H9 (cell line): ENCODE results near the gene SLC38A9. TPM values are rescaled to one million over a fixed set of nuclear protein-coding genes. Genes with fewer than 3 reads are reported as not detected.
A peak's percentile ranks its signal among the peaks of the same experiment; 100 is the strongest.

Experiments
- DNase-seq: peaks from one replicate; pipeline ENCODE4 v3.0.0-alpha.2; 2017
- H2AFZ ChIP-seq: one replicate; pipeline ENCODE4 v1.6.1; 2013; ENCODE audit warnings: mild to moderate bottlenecking, low read length, control low read depth, moderate library complexity
- H2AK5ac ChIP-seq: 2 replicates; pipeline ENCODE4 v1.6.1; 2013; ENCODE audit warnings: low read length, control low read depth, mixed read lengths; ENCODE audit not compliant: insufficient read length
- H2BK120ac ChIP-seq: one replicate; pipeline ENCODE4 v1.6.1; 2013; ENCODE audit warnings: low read depth, mild to moderate bottlenecking, low read length, control low read depth, inconsistent platforms; ENCODE audit not compliant: poor library complexity, severe bottlenecking
- H2BK12ac ChIP-seq: 2 replicates; pipeline ENCODE4 v1.6.1; 2013; ENCODE audit warnings: low read length, control low read depth, mixed read lengths, low read depth; ENCODE audit not compliant: insufficient read length
- H2BK15ac ChIP-seq: 2 replicates; pipeline ENCODE4 v1.6.1; 2013; ENCODE audit warnings: low read depth, low read length, control low read depth
- H2BK20ac ChIP-seq: one replicate; pipeline ENCODE4 v1.6.1; 2013; ENCODE audit warnings: low read depth, mild to moderate bottlenecking, low read length, control low read depth, inconsistent platforms; ENCODE audit not compliant: poor library complexity, severe bottlenecking
- H2BK5ac ChIP-seq: 2 replicates; pipeline ENCODE4 v1.6.1; 2013; ENCODE audit warnings: low read length, control low read depth, mixed read lengths; ENCODE audit not compliant: insufficient read length
- H3K14ac ChIP-seq: 2 replicates; pipeline ENCODE4 v1.6.1; 2013; ENCODE audit warnings: low read length, control low read depth; ENCODE audit not compliant: insufficient read depth
- H3K18ac ChIP-seq: 2 replicates; pipeline ENCODE4 v1.6.1; 2013; ENCODE audit warnings: low read depth, mild to moderate bottlenecking, mixed read lengths, low read length, control low read depth; ENCODE audit not compliant: insufficient read length
- H3K23ac ChIP-seq: 2 replicates; pipeline ENCODE4 v1.6.1; 2013; ENCODE audit warnings: low read length, control low read depth, mixed read lengths, low read depth; ENCODE audit not compliant: insufficient read length
- H3K23me2 ChIP-seq: 2 replicates; pipeline ENCODE4 v1.6.1; 2013; ENCODE audit warnings: low read depth, mild to moderate bottlenecking, mixed read lengths, low read length, control low read depth; ENCODE audit not compliant: insufficient read length, poor library complexity, severe bottlenecking
- H3K27ac ChIP-seq: 2 replicates; pipeline ENCODE4 v1.5.1; 2013; ENCODE audit warnings: low read length, control low read depth, mixed read lengths, low read depth; ENCODE audit not compliant: insufficient read length
- H3K27me3 ChIP-seq: 2 replicates; pipeline ENCODE4 v1.6.1; 2013; ENCODE audit warnings: low read length, control low read depth, inconsistent platforms; ENCODE audit not compliant: insufficient read depth
- H3K4ac ChIP-seq: 2 replicates; pipeline ENCODE4 v1.6.1; 2013; ENCODE audit warnings: low read depth, mild to moderate bottlenecking, control low read depth, inconsistent platforms, low read length, moderate library complexity
- H3K4me1 ChIP-seq: 2 replicates; pipeline ENCODE4 v1.6.1; 2013; ENCODE audit warnings: low read length, control low read depth, inconsistent platforms; ENCODE audit not compliant: insufficient read depth
- H3K4me2 ChIP-seq: 2 replicates; pipeline ENCODE4 v1.6.1; 2013; ENCODE audit warnings: low read length, control low read depth, mixed read lengths; ENCODE audit not compliant: insufficient read length, insufficient read depth
- H3K56ac ChIP-seq: 2 replicates; pipeline ENCODE4 v1.6.1; 2013; ENCODE audit warnings: low read depth, mild to moderate bottlenecking, mixed read lengths, low read length, control low read depth; ENCODE audit not compliant: insufficient read length
- H3K79me1 ChIP-seq: 2 replicates; pipeline ENCODE4 v1.6.1; 2013; ENCODE audit warnings: low read depth, mild to moderate bottlenecking, moderate library complexity, low read length, control low read depth, inconsistent platforms; ENCODE audit not compliant: insufficient read depth, poor library complexity, severe bottlenecking
- H3K79me2 ChIP-seq: 2 replicates; pipeline ENCODE4 v1.6.1; 2013; ENCODE audit warnings: low read length, control low read depth, inconsistent platforms; ENCODE audit not compliant: insufficient read depth
- H3K9ac ChIP-seq: 2 replicates; pipeline ENCODE4 v1.6.1; 2013; ENCODE audit warnings: low read length, control low read depth, mixed read lengths; ENCODE audit not compliant: insufficient read length; ENCODE audit errors: extremely low read depth
- H3K9me3 ChIP-seq: one replicate; pipeline ENCODE4 v1.6.1; 2013; ENCODE audit warnings: low read depth, low read length, inconsistent platforms; ENCODE audit not compliant: control insufficient read depth
- H3T11ph ChIP-seq: one replicate; pipeline ENCODE4 v1.6.1; 2013; ENCODE audit warnings: mild to moderate bottlenecking, low read length, control low read depth, inconsistent platforms
- H4K20me1 ChIP-seq: one replicate; pipeline ENCODE4 v1.6.1; 2013; ENCODE audit not compliant: control insufficient read depth, insufficient read length, insufficient read depth
- H4K5ac ChIP-seq: 2 replicates; pipeline ENCODE4 v1.6.1; 2013; ENCODE audit warnings: low read depth, mild to moderate bottlenecking, mixed read lengths, low read length, control low read depth; ENCODE audit not compliant: insufficient read length
- H4K8ac ChIP-seq: replicated peaks from 2 replicates; pipeline ENCODE4 v1.6.1; 2013; ENCODE audit warnings: low read length, control low read depth, mixed read lengths, low read depth; ENCODE audit not compliant: insufficient read length
- H4K91ac ChIP-seq: 2 replicates; pipeline ENCODE4 v1.6.1; 2013; ENCODE audit warnings: low read depth, mild to moderate bottlenecking, moderate library complexity, mixed read lengths, low read length, control low read depth; ENCODE audit not compliant: insufficient read length
- H3K27ac Mint-ChIP-seq, 3 experiments: 2 replicates in 2 of 3; 3 replicates in 1 of 3; pipeline ENCODE4 v1.8.0; 2020 to 2021; ENCODE audit warnings: mixed read lengths in 3 of 3, mild to moderate bottlenecking in 1 of 3, moderate library complexity in 1 of 3
- H3K27me3 Mint-ChIP-seq: 2 replicates; pipeline ENCODE4 v1.8.0; 2021; ENCODE audit warnings: low read depth, mild to moderate bottlenecking, moderate library complexity, mixed read lengths
- H3K36me3 Mint-ChIP-seq, 3 experiments: 2 replicates in 2 of 3; 3 replicates in 1 of 3; pipeline ENCODE4 v1.8.0; 2020 to 2021; ENCODE audit warnings: low read depth in 3 of 3, mixed read lengths in 3 of 3; ENCODE audit not compliant: insufficient read depth in 1 of 3
- H3K4me1 Mint-ChIP-seq, 2 experiments: 2 replicates each; pipeline ENCODE4 v1.8.0; 2020; ENCODE audit warnings: mixed read lengths in 2 of 2
- H3K4me3 Mint-ChIP-seq, 2 experiments: 2 replicates in 1 of 2; 3 replicates in 1 of 2; pipeline ENCODE4 v1.8.0; 2020 to 2021; ENCODE audit warnings: mild to moderate bottlenecking in 2 of 2, mixed read lengths in 2 of 2, moderate library complexity in 1 of 2
- H3K9me3 Mint-ChIP-seq, 2 experiments: 2 replicates in 1 of 2; 3 replicates in 1 of 2; pipeline ENCODE4 v1.8.0; 2020; ENCODE audit warnings: mild to moderate bottlenecking in 2 of 2, mixed read lengths in 2 of 2, moderate library complexity in 1 of 2
- CTCF ChIP-seq: fragments of 200-600 bp; sonication (generic); conservative IDR thresholded peaks from 3 replicates; pipeline ENCODE4 v1.8.0; 2021; ENCODE audit warnings: antibody characterized with exemption, mild to moderate bottlenecking
- WGBS: extraction: QIAGEN DNeasy Blood & Tissue Kit; methylation state at CpG from one replicate; pipeline ENCODE4 v1.1.7; 2013; ENCODE audit warnings: missing lambda C conversion rate, low lambda C conversion rate, mixed read lengths; ENCODE audit not compliant: insufficient read length; ENCODE audit errors: extremely low coverage; 5-methylcytosine and 5-hydroxymethylcytosine counted together
- total RNA-seq: library from RNA; stranded (reverse); gene quantifications from 2 replicates; pipeline ENCODE4 v1.2.1, GENCODE V29; 2021

SLC38A9 gene
- total RNA-seq, 1 experiment from 2014 or later = 48.5 TPM

DNA sequence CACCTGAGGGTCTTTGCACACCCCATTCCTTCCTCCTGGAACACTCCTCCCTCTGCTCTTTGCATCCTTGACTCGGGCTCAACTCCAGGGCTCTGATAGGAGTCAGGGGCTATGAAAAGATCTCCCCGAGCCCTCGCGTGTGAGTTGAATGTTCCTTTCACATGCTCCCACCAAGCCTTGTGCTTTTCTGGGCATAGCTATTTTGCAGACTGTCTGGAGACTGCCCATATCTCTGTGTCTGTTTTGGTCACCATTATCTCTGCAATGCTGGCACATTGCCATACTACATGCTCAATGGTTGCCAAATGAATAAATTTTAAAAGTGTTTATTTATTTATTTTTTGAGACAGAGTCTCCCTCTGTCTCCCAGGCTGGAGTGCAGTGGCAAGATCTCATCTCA, 120.4 kb downstream of the SLC38A9 start:
- Histone ChIP-seq H4K5ac (no peak overlapping the region), H2BK5ac (no peak overlapping the region), H3K4ac (no peak overlapping the region), H3K23ac (no peak overlapping the region), H3K79me2 (no peaks in the 10 kb centered on the region), H3K14ac (peak overlapping the region; percentile 70; the same call in 1 of the 2 replicates), H4K20me1 (no peaks in the 10 kb centered on the region), H3K4me1 (no peaks in the 10 kb centered on the region), H3K27ac (no peak overlapping the region), H3T11ph (no peak overlapping the region), H4K91ac (no peak overlapping the region), H3K9ac (no peak overlapping the region), H3K18ac (no peak overlapping the region), H2BK20ac (no peak overlapping the region), H4K8ac (no peak overlapping the region), H3K4me2 (no peak overlapping the region), H2BK120ac (no peak overlapping the region), H3K23me2 (no peaks in the 10 kb centered on the region), H3K9me3 (no peaks in the 10 kb centered on the region), H3K27me3 (no peaks in the 10 kb centered on the region), H2AFZ (no peak overlapping the region), H3K56ac (no peak overlapping the region), H2BK12ac (no peak overlapping the region), H2BK15ac (no peak overlapping the region), H3K79me1 (no peaks in the 10 kb centered on the region), H2AK5ac (no peak overlapping the region)
- WGBS = no CpG with 5 or more reads among the region's 4 CpGs
- peaks cover 0 to 2% (median 0%) of the 10 kb centered on the region in 3 experiments; a peak in 1 of 7 replicates for H3K36me3 Mint-ChIP-seq
- H3K4me3 Mint-ChIP-seq = no peak overlapping the region
- no peak for TF ChIP-seq CTCF
- no peaks in the 10 kb centered on the region; a peak in 2 of 5 replicates for H3K9me3 Mint-ChIP-seq
- H3K27ac Mint-ChIP-seq = no peak overlapping the region
- DNase-seq = no peak
- peaks cover 3% of the 10 kb centered on the region; the same call in 1 of the 2 replicates for H3K27me3 Mint-ChIP-seq
- peaks cover 17 to 20% of the 10 kb centered on the region in 2 experiments for H3K4me1 Mint-ChIP-seq
